Loucy (cell line): ENCODE data around the gene KCNIP2.
A peak's percentile ranks its signal among the peaks of the same experiment; 100 is the strongest.

Experiments used
- EZH2phosphoT487 ChIP-seq: fragments of 200-600 bp; IDR thresholded peaks from 2 replicates; pipeline ENCODE4 v1.6.1; 2018; ENCODE audit warnings: antibody characterized with exemption, mild to moderate bottlenecking, moderate library complexity, borderline replicate concordance
- TF ChIP-seq, protein P1 (sequence below): fragments of 200-600 bp; sonication (generic); conservative IDR thresholded peaks from 2 replicates; pipeline ENCODE4 v1.5.1; 2014; ENCODE audit warnings: mild to moderate bottlenecking, antibody characterized with exemption, low read length

GRCh38 chr10:101889256-101890210 lies 45.9 kb upstream of the KCNIP2 start:
- TF ChIP-seq, protein P1, sequence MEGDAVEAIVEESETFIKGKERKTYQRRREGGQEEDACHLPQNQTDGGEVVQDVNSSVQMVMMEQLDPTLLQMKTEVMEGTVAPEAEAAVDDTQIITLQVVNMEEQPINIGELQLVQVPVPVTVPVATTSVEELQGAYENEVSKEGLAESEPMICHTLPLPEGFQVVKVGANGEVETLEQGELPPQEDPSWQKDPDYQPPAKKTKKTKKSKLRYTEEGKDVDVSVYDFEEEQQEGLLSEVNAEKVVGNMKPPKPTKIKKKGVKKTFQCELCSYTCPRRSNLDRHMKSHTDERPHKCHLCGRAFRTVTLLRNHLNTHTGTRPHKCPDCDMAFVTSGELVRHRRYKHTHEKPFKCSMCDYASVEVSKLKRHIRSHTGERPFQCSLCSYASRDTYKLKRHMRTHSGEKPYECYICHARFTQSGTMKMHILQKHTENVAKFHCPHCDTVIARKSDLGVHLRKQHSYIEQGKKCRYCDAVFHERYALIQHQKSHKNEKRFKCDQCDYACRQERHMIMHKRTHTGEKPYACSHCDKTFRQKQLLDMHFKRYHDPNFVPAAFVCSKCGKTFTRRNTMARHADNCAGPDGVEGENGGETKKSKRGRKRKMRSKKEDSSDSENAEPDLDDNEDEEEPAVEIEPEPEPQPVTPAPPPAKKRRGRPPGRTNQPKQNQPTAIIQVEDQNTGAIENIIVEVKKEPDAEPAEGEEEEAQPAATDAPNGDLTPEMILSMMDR: peak; percentile 92
- no peak for TF ChIP-seq EZH2phosphoT487
